Measurements from ENCODE around the gene ARHGAP44.
"Not testable (repeated sequence)": the region's sequence is repeated elsewhere in the genome, so short reads cannot be mapped to it uniquely, and the experiment has no call there.

Gene ARHGAP44

DNA sequence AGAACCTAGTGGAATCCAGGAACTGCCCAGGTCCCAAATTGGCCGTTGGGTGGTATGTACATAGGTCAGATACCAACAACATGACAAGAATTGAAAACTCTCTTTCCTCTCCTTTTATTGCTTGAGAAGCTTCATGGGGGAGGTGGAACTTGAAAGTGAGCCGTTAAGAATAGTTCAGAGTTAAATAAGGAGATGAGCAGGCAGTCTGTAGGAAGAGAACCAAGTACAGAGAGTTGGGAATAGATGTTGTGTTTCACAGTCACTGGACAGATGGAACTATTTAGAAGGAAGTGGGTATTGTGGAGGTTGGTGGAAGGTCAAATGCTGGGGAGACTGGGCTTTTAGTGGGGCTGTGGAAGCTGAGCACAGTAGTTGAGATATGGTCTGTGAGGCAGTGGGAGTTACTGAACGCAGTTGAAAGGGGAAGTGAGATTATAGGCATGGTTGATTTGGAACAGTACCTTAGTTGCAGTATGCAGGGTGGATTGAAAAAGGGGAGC is 26.4 kb downstream of the ARHGAP44 start:
- no peak for DNase-seq (ENCODE audit: extremely low read depth in 1 of 2, low read depth in 1 of 2)

DNA sequence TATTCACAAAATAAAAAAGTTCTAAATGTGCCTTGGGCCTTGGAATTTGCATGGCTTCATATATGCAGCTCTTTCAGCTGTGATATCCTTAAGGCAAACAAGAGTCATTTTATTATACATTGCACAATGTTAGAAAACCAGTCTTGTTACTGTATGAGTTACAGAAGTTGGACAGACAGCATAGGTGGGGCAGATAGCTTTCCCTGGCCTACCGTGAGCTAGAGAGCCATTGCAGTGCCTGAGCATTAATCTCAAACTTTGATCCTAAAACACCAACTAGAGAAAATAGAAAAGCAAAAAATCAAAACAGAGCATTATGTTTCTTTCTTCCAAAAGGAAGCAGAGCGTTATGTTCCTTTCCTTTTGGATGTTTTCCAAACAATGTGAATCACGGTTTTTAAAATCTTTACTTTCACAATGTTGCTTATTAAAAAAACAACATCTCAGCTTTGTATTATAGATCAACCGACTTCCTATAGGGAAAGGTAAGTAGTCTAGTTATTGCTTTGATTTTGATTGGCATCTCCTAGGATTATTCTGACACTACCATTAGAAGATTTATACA is 32.2 kb downstream of the ARHGAP44 start:
- DNase-seq (ENCODE audit: extremely low read depth in 1 of 2, low read depth in 1 of 2) = no peak

DNA sequence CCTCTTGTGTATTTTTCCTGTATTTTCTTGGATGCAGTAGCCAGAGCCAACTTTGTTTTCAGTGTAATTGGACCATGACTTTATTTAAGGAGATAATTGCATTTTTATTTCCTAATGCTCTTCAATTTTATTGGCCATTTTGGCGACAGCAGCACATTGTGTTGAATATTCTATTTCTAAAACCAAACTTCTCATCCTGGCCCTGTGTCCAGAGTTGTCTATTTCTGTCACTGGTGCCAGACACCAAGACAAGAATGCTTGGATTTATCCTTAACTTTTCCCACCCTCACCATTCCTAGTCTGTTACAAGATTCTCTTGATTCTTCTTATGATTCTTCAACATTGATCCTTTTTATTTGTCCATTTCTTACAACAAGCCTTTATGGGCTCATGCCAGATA is 37.1 kb downstream of the ARHGAP44 start:
- DNase-seq (ENCODE audit: extremely low read depth in 1 of 2, low read depth in 1 of 2) = no peak

DNA sequence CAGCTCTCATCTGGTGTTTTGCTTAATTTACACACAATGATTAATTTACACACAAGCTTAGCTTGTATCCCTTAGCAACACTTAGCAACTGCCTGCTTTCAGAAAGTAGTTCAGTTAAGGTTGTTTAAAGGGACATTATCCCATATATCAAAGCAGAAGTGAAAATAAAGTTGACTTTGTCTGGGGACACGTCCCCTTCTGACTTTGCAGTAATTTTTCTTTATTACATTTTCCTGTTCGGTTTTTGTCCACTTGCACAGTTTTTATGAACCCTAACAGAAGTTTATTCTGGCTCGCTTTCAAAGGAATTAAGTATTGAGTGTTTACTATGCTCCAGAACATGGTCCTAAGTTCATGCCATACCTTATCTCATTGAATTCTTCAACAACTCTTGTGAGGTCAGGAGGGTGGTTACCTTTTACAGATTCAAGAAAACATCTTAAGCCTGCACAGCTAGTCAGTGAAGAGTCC is 41.5 kb downstream of the ARHGAP44 start:
- DNase-seq (ENCODE audit: extremely low read depth in 1 of 2, low read depth in 1 of 2) = no peak

DNA sequence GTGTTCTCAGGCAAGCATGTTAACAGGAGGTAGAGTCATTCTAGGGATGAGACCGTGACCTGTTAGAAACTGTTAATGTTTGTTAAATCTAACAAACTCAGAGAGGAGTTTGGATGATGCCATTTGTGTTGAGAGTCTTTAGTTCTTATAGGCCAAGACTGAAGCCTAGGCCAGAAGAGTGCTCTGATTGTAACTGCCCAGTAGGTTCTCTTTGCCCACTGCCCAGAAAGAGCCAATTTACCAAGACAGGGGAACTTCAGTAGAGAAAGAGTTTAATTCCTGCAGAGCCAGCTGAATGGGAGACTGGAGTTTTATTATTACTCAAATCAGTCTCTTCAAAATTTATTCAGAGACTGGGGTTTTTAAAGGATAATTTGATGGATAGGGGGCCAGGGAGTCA is 42.5 kb downstream of the ARHGAP44 start:
- DNase-seq (ENCODE audit: extremely low read depth in 1 of 2, low read depth in 1 of 2) = no peak

DNA sequence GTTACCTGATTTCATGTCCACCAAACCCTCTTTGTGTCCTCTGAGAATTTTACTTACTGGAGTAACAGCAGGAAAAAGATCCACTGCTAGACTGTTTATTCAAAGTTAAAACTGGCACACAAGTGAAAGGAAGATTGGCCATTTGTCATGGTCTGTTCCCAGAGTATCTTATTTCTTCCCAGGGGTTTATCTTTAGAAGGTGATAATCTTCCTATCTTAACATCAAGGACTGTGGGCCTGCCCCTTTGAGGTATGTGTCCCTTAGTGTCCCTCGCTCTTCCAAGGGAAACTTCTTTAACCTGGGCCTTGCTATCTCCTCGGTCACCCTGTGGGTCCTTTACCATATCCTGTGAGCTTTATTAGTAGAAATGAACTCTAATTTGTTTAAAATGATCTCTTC is 49.7 kb downstream of the ARHGAP44 start:
- no peak for DNase-seq (ENCODE audit: extremely low read depth in 1 of 2, low read depth in 1 of 2)

DNA sequence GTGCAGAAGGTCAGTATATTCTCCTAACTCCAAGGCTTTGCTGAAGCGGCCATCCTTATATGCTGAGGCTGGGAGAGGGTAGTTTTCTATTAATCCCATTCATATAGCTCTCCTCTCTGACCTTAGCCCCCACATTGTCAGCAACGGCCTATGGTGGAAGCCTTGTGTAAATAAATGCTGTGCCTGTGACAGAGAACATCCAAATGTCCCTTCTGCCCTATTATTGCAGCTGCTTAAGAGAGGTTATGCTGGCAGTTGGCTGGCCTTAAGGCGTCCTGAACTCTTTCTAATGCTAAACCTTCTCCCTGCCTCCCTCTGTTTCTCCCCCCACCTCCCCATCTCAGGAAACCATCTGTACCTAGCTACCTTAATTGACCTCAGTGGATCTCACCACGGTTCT is 53.6 kb downstream of the ARHGAP44 start:
- DNase-seq (ENCODE audit: extremely low read depth in 1 of 2, low read depth in 1 of 2) = no peak

DNA sequence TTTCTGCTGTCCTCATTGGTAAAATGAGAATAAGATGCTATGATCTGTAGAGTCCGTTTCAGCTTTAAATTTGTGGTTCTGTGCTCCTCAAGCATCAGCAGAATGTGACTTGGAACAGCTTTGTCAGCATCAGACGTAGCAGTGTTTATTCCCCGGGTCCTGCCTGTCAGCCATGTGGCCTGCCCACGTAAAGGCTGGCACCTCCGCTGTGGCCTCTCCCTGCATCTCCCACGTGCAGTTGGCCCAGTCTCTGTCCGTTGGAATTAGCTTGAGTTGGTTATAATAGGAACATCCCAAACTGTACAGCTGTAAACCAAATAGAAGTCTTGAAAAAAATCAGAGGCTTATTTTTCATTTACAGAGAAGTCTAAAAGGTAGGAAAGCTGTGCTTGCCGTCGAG is 61.7 kb downstream of the ARHGAP44 start:
- no peak for DNase-seq (ENCODE audit: extremely low read depth in 1 of 2, low read depth in 1 of 2)

DNA sequence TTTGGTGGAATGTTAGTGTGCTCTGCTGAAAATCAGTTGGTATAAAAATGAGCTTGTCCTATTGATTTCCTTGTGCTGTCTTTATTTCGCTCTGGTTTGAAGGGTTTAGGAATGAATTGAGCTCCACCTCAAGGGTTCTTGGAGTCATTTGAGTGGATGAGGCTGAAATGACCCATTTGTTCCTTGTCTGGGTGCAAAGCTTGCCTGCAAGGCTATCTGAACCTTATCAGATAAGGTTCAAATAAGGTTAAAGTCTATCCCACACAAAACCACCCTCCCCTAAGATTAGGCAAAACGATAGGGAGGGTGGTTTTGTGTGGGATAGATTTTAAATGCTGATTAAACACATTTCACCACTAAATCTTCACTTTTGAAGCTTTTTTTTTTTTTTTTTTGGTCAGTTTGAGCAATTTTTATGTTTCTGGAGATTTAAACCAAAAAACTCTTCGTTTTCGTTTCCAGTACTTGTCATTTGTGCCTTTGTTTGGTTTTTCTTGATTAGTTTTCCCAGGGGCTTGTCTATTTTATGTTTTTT is 62.7 kb downstream of the ARHGAP44 start:
- DNase-seq (ENCODE audit: extremely low read depth in 1 of 2, low read depth in 1 of 2) = no peak

DNA sequence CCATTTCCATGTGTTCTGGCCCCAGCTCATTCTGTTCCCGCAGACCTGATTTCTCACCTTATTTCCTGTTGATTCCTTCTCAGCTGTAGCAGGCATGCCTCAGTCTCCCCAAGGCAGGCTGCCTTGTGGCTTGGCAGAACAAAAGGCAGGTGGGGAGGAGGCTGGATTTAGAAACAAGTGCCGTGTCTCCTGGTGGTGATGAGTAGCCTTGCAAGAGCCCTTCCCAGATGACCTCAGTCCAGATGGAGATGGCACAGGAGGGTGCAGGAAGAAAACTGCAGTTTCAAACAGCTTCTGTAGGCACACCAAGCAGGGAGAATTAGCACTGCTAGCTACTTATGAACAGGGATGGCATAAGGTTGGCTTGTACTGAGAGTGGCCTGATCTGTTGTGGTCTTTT is 64.6 kb downstream of the ARHGAP44 start:
- no peak for DNase-seq (ENCODE audit: extremely low read depth in 1 of 2, low read depth in 1 of 2)

DNA sequence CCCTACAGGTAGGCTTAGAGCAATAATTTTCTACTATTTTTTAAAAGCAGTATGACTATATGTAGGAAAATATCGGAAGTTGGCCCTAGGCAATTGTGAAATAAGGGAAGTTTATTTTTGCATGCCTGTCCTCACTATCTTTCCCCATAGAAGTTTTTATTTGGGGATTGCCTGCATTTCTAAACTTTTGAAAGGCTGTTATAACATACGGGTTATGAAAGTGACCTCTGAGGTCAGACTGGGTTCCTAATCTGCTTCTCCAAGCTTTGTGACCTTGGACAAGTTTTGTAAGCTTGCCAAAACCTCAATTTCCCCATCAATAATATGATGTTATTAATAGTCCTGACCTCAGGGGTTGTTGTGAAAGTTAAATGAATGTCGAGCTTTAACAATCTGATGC is 67.1 kb downstream of the ARHGAP44 start:
- DNase-seq (ENCODE audit: extremely low read depth in 1 of 2, low read depth in 1 of 2) = no peak

DNA sequence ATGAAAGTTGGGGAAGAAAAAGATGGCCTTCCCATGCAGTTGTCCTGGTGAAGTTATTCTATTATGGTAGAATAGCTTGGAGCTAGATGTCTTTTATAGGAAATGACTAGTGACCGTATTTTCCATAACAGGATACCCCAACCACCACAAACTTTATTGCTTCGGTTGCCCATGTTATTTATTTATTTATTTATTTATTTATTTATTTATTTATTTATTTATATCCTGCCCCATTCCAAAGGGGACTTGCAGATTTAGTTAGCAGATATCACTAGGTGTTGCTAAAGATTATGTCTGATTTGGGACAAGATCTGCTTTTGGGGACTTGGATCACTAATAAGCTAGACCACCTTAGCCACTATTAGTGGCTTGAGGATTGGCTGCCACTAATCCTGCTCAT is 68.3 kb downstream of the ARHGAP44 start:
- DNase-seq (ENCODE audit: extremely low read depth in 1 of 2, low read depth in 1 of 2) = no peak

DNA sequence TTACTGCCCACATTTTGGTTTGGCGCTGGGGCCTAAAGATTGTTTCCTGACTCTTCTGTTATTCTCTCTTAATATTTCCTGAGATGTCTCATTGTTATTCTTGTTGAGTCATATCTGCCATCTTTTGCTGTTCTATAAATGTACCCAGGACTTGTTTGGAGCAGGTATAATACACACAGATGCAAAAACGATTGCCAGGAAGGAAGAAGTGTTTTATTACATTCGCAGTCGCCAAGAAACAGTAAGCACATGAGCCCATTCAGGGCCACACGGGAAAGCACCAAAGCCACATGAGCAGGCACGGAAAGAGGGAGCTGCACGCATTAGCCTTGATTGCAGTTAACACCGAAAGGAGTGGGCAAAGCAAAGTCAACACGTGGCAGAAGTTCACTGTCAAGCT is 70.2 kb downstream of the ARHGAP44 start:
- DNase-seq (ENCODE audit: extremely low read depth in 1 of 2, low read depth in 1 of 2) = no peak

DNA sequence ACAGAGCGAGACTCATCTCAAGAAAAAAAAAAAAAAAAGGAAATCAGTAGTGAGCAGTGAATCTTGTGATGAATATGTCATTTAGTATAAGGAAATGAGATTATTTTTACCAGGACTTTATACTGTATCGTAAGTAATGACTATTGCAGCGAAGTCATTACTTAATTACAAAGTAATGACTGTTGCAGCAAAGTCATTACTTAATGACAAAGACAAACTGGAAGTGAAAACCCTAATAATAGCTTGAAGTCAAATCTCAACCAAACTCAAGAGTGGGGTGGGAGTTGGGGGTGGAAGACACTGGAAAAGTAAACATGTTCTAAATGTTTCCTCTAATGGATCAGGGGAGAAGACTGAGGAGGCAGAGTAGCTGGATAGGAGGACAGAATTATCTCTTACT is 76.5 kb downstream of the ARHGAP44 start:
- no peak for DNase-seq (ENCODE audit: extremely low read depth in 1 of 2, low read depth in 1 of 2)

DNA sequence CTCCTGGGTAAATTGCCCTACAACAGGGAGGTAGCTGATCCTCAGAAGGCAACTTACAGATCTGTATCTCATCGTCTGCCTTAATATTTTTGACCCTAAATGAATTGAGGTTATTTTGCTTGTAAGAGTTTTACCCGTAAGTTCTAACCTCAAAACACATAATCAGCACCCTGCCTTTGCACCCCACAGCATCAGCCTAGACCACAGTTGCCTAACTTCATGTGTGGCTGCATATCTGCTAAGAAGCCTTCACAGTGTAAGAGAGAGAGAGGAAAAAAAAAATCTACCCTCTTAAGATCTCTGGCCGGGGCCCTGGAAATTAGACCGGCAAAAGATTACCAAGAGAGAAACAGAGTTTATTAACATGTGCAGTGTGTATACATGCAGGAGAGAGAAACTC is 76.9 kb downstream of the ARHGAP44 start:
- no peak for DNase-seq (ENCODE audit: extremely low read depth in 1 of 2, low read depth in 1 of 2)

DNA sequence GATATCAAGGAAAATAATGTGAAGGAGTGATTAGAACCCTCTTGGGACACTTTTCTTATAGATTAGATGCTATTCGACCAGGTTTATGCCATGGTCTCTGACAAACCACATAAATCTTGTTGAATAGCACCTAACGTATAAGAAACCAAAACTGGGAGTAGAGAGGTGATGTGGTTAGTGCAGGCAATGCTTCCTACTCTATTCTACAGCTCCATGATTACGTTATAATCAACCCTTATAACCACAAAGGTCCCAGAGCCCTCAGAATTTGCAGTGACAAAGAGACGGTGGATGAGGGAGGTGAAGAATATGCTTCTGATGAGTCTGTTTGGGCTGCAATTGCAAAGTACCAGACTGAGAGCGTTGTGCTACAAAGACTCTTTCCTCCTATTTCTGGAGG is 78.4 kb downstream of the ARHGAP44 start:
- DNase-seq (ENCODE audit: extremely low read depth in 1 of 2, low read depth in 1 of 2) = no peak

DNA sequence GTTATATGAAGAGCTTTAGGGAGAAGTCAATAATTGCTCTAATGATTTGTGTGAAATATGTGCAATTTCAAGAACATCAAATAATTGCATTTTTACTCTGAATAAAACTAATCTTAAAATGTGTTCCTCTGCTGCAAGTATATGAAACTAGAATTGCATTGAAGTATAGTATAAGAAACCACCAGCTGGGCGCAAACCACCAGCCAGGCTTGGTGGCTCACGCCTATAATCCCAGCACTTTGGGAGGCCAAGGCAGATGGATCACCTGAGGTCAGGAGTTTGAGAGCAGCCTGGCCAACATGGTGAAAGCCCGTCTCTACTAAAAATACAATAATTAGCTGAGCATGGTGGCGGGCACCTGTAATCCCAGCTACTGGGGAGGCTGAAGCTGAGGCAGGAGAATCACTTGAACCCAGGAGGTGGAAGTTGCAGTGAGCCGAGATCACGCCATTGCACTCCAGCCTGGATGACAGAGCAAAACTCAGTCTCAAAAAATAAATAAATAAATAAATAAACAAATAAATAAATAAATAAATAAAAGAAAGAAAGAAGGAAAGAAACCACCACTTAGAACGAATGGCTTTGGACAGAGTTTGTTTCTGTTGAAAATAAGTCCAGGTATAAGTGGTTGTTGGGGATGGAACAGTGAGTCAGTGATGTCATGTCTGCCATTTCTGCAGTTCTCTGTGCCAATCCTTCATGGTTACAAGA is 84.3 kb downstream of the ARHGAP44 start:
- not testable (repeated sequence) for DNase-seq (ENCODE audit: extremely low read depth in 1 of 2, low read depth in 1 of 2)

DNA sequence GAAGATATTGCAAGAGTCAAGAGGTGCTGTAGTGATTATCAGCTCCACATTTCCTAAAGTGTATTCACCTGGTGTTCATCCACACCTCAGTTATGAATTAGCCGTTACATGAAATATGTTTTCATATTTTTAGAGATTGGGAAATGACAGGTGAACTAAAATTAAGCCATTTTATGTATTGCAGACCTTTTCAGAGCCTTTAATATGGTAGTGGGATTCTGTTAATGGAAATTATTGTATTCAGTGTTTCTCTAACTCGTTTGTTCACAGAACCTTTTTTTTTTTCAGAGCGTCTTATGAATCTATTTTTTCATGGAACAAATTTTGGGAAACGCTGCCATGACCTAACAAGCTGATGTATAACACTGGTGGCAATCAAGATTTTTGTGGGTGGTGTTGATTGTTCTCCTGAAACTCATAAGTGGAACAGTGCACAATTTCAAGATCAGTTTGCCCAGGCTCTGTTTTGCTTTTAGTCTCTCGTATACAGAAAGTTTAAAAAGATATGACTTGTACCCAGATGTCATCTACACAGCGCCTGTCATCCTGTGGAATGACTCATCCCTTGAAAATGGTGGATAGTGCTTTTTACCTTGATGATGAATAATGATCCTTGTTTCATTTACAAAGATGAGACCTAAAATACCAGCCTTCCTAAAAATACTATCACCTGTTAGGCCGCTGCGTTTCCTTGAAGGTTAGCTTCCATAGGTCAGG is 88.8 kb downstream of the ARHGAP44 start:
- no peak for DNase-seq (ENCODE audit: extremely low read depth in 1 of 2, low read depth in 1 of 2)

DNA sequence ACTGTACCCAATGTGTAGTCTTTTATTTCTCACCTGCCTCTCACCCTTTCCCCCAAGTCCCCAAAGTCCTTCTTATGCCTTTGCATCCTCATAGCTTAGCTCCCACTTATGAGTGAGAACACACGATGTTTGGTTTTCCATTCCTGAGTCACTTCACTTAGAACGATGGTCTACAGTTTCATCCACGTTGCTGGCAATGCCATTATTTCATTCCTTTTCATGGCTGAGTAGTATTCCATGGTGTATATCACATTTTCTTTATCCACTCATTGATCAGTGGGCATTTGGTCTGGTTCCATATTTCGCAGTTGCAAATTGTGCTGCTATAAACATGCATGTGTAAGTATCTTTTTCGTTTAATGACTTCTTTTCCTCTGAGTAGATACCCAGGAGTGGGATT is 89.8 kb downstream of the ARHGAP44 start:
- not testable (repeated sequence) for DNase-seq (ENCODE audit: extremely low read depth in 1 of 2, low read depth in 1 of 2)

DNA sequence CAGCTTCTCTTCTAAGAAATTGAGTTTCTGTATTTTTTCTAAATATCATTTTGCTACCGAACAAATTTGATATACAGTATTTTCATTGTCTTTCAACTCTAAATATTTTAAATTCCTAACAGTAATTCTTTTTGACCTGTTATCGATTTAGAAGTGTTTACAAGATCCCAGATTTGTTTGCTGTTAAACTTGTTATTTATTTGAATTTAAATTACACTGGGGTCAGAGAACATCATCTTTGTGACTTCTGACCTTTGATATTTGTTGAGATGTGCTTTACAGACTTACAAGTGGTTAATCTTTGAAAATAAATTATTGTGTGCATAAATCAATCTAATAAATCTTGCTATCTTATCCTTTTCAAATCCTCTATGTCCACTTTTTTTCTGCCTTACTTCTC is 94.2 kb downstream of the ARHGAP44 start:
- no peak for DNase-seq (ENCODE audit: extremely low read depth in 1 of 2, low read depth in 1 of 2)

DNA sequence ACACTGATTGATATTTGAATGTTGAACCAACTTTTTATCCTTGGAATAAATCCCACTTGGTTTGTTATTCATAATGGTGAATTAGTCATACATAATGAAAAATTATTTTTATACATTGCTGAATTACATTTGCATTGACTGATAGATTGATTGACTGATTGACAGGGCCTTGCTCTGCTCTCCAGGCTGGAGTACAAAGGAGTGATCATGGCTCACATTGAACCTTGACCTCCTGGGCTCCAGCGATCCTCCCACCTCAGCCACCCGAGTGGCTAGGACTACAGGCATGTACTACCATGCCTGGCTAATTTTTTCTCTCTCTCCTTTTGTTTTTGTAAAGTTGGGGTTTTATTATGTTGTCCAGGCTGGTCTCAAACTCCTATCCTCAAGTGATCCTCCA is 97.8 kb downstream of the ARHGAP44 start:
- no peak for DNase-seq (ENCODE audit: extremely low read depth in 1 of 2, low read depth in 1 of 2)
